Common myeloid progenitor, CD34-positive (primary cell): ENCODE results near the gene DPYSL4.
A peak's percentile ranks its signal among the peaks of the same experiment; 100 is the strongest.

ENCODE experiments used
- CTCF ChIA-PET: fragments of 350-600 bp; sonication (Branson Sonifier 250); formaldehyde crosslinking; loops from one replicate; lab custom pipeline; 2021; ENCODE audit warnings: antibody characterized with exemption; lab: Charles Lee
- POLR2A ChIA-PET: fragments of 350-600 bp; sonication (Branson Sonifier 250); formaldehyde crosslinking; loops from one replicate; lab custom pipeline; 2021; ENCODE audit warnings: antibody characterized with exemption; lab: Charles Lee
- DNase-seq, 3 donors: peaks; one replicate each; pipeline versions ENCODE4 v3.0.0 to v3.0.0-alpha.2; 2013
- H3K27ac ChIP-seq, 2 experiments: 1 replicate in 1 of 2; 2 replicates in 1 of 2; pipeline ENCODE4 v1.7.0; 2013; ENCODE audit warnings: inconsistent platforms in 2 of 2, low read length in 2 of 2, mild to moderate bottlenecking in 2 of 2, low read depth in 1 of 2, moderate library complexity in 1 of 2; ENCODE audit not compliant: severe bottlenecking in 2 of 2, insufficient read depth in 1 of 2, poor library complexity in 1 of 2
- H3K27me3 ChIP-seq, 5 experiments: replicated peaks in 2 of 5; 1 replicate in 3 of 5; 2 replicates in 2 of 5; pipeline versions ENCODE4 v1.6.1 to v1.7.0; 2013; ENCODE audit warnings: low read length in 4 of 5, mild to moderate bottlenecking in 2 of 5, moderate library complexity in 2 of 5, inconsistent platforms in 1 of 5; ENCODE audit not compliant: insufficient read depth in 5 of 5, control insufficient read depth in 4 of 5
- H3K36me3 ChIP-seq, 4 experiments: 1 replicate in 2 of 4; 2 replicates in 2 of 4; pipeline versions ENCODE4 v1.6.1 to v1.7.0; 2013; ENCODE audit warnings: low read length in 3 of 4, control low read depth in 1 of 4, mild to moderate bottlenecking in 1 of 4; ENCODE audit not compliant: control insufficient read depth in 4 of 4, insufficient read depth in 4 of 4
- H3K4me1 ChIP-seq, 4 experiments: 1 replicate in 3 of 4; 2 replicates in 1 of 4; pipeline versions ENCODE4 v1.6.1 to v1.7.1; 2013; ENCODE audit warnings: low read length in 3 of 4, mild to moderate bottlenecking in 3 of 4, control low read depth in 1 of 4, inconsistent platforms in 1 of 4, moderate library complexity in 1 of 4; ENCODE audit not compliant: control insufficient read depth in 4 of 4, insufficient read depth in 4 of 4; ENCODE audit errors: control extremely low read depth in 1 of 4
- H3K4me3 ChIP-seq, 7 experiments: 1 replicate in 4 of 7; 2 replicates in 3 of 7; pipeline versions ENCODE4 v1.5.1 to v1.7.0; 2013; ENCODE audit warnings: mild to moderate bottlenecking in 7 of 7, low read length in 6 of 7, moderate library complexity in 6 of 7, inconsistent platforms in 2 of 7, low read depth in 2 of 7, control low read depth in 1 of 7; ENCODE audit not compliant: insufficient read depth in 4 of 7, control insufficient read depth in 1 of 7; ENCODE audit errors: extremely low read depth in 1 of 7
- H3K9me3 ChIP-seq, 5 experiments: 1 replicate in 4 of 5; 2 replicates in 1 of 5; pipeline versions ENCODE4 v1.6.1 to v1.7.1; 2013; ENCODE audit warnings: low read length in 4 of 5, mild to moderate bottlenecking in 2 of 5, inconsistent platforms in 1 of 5, low read depth in 1 of 5, moderate library complexity in 1 of 5; ENCODE audit not compliant: control insufficient read depth in 4 of 5, insufficient read depth in 2 of 5; ENCODE audit errors: control extremely low read depth in 1 of 5
- WGBS: methylation state at CpG from one replicate; pipeline ENCODE4 v1.1.5; 2013; ENCODE audit not compliant: insufficient coverage; 5-methylcytosine and 5-hydroxymethylcytosine counted together

The DPYSL4 gene

GRCh38 chr10:132232023-132232951, 45.5 kb downstream of the DPYSL4 start:
- peaks cover 0 to 53% (median 44%) of the 10 kb centered on the region in 4 experiments for H3K4me1 ChIP-seq
- peak overlapping the region in 4 of 7 experiments; percentile 29 to 51 (median 36) for H3K4me3 ChIP-seq
- WGBS: 3% methylated on average over 25 of the region's 35 CpGs
- ChIA-PET POLR2A (no interaction called here), CTCF (interaction anchor here (0.8 to 2.0 kb wide), 4 partner anchors 12 to 57 kb away, joined by 3 to 4 read pairs (median 3); no protein-coding TSS in a partner anchor)
- no peaks in the 10 kb centered on the region for H3K27me3 ChIP-seq
- H3K36me3 ChIP-seq: peaks cover 0 to 3% (median 0%) of the 10 kb centered on the region in 4 experiments
- no peak overlapping the region for H3K27ac ChIP-seq
- H3K9me3 ChIP-seq: no peaks in the 10 kb centered on the region
- DNase-seq: peak; percentile 69 to 93 (median 92)

- H3K4me3 ChIP-seq: peak overlapping the region in 4 of 7 experiments; percentile 7 to 51 (median 36)
- H3K36me3 ChIP-seq: peaks cover 0 to 3% (median 0%) of the 10 kb centered on the region in 4 experiments
- 72% methylated on average over 7 of the region's 9 CpGs for WGBS
- ChIA-PET CTCF (interaction anchor here (0.8 to 2.0 kb wide), 6 partner anchors 10 to 123 kb away, joined by 3 to 5 read pairs (median 4); no protein-coding TSS in a partner anchor), POLR2A (no interaction called here)
- H3K27me3 ChIP-seq: no peaks in the 10 kb centered on the region
- H3K9me3 ChIP-seq: no peaks in the 10 kb centered on the region
- DNase-seq: no peak
- H3K4me1 ChIP-seq: peaks cover 0 to 57% (median 46%) of the 10 kb centered on the region in 4 experiments
- H3K27ac ChIP-seq: no peak overlapping the region
Measured at GRCh38 chr10:132232981-132233380, 46.2 kb downstream of the DPYSL4 start.

- POLR2A ChIA-PET: no interaction called here
- Histone ChIP-seq H3K36me3 (peaks cover 0 to 3% (median 0%) of the 10 kb centered on the region in 4 experiments), H3K9me3 (no peaks in the 10 kb centered on the region), H3K27ac (no peak overlapping the region), H3K4me3 (no peak overlapping the region), H3K4me1 (peaks cover 0 to 57% (median 49%) of the 10 kb centered on the region in 4 experiments), H3K27me3 (no peaks in the 10 kb centered on the region)
- 85% methylated on average over 16 of the region's 18 CpGs for WGBS
- no peak for DNase-seq
- CTCF ChIA-PET: interaction anchor here (0.8 to 2.0 kb wide), 7 partner anchors 10 to 220 kb away, joined by 3 to 5 read pairs (median 3); no protein-coding TSS in a partner anchor
Measured at GRCh38 chr10:132233501-132234085, 46.8 kb downstream of the DPYSL4 start.

GRCh38 chr10:132234860-132235259, 48.1 kb downstream of the DPYSL4 start:
- ChIA-PET POLR2A (no interaction called here), CTCF (interaction anchor here (0.7 to 2.0 kb wide), 4 partner anchors 10 to 219 kb away, joined by 3 to 6 read pairs (median 4); no protein-coding TSS in a partner anchor)
- H3K27me3 ChIP-seq: no peaks in the 10 kb centered on the region
- WGBS: 93% methylated on average over 6 of the region's 6 CpGs
- H3K36me3 ChIP-seq: peaks cover 0 to 3% (median 0%) of the 10 kb centered on the region in 4 experiments
- H3K9me3 ChIP-seq: no peaks in the 10 kb centered on the region
- DNase-seq: no peak
- peaks cover 0 to 50% (median 44%) of the 10 kb centered on the region in 4 experiments for H3K4me1 ChIP-seq
- H3K27ac ChIP-seq: no peak overlapping the region
- H3K4me3 ChIP-seq: no peak overlapping the region

GRCh38 chr10:132236161-132236560, 49.4 kb downstream of the DPYSL4 start:
- ChIA-PET POLR2A (no interaction called here), CTCF (no interaction called here)
- no peaks in the 10 kb centered on the region for H3K27me3 ChIP-seq
- H3K9me3 ChIP-seq: no peaks in the 10 kb centered on the region
- H3K36me3 ChIP-seq: peaks cover 0 to 3% (median 0%) of the 10 kb centered on the region in 4 experiments
- H3K4me1 ChIP-seq: peaks cover 0 to 37% (median 32%) of the 10 kb centered on the region in 4 experiments
- DNase-seq: no peak
- no peak overlapping the region for H3K4me3 ChIP-seq
- no peak overlapping the region for H3K27ac ChIP-seq
- WGBS: 97% methylated on average over 19 of the region's 21 CpGs

GRCh38 chr10:132236881-132237280, 50.1 kb downstream of the DPYSL4 start:
- H3K27ac ChIP-seq: no peak overlapping the region
- CTCF ChIA-PET: interaction anchor here (1.0 kb wide), 1 partner anchor 113 kb away, joined by 3 read pairs; no protein-coding TSS in a partner anchor

More at GRCh38 chr10:132236881-132237280, 50.1 kb downstream of the DPYSL4 start:
- no peaks in the 10 kb centered on the region for H3K9me3 ChIP-seq
- POLR2A ChIA-PET: no interaction called here
- H3K27me3 ChIP-seq: no peaks in the 10 kb centered on the region
- WGBS: 92% methylated on average over 13 of the region's 13 CpGs
- H3K36me3 ChIP-seq: peaks cover 0 to 3% (median 0%) of the 10 kb centered on the region in 4 experiments
- no peak for DNase-seq
- no peak overlapping the region for H3K4me3 ChIP-seq
- peaks cover 0 to 30% (median 25%) of the 10 kb centered on the region in 4 experiments for H3K4me1 ChIP-seq
